Measurements from ENCODE around the gene RAPGEF1.
"Not testable (repeated sequence)": the region's sequence is repeated elsewhere in the genome, so short reads cannot be mapped to it uniquely, and the experiment has no call there.

Gene RAPGEF1

GRCh38 chr9:131728546-131728910, 11.3 kb downstream of the RAPGEF1 start:
- no peak for DNase-seq

- DNase-seq: no peak
These were observed 11.9 kb downstream of the RAPGEF1 start for GRCh38 chr9:131727795-131728545.

- no peak for DNase-seq
These were observed 12.6 kb downstream of the RAPGEF1 start for GRCh38 chr9:131727184-131727759.

GRCh38 chr9:131724683-131725082, 15.2 kb downstream of the RAPGEF1 start:
- peak; percentile 37 for DNase-seq

- no peak for DNase-seq
These were observed 16.2 kb downstream of the RAPGEF1 start for GRCh38 chr9:131723632-131724031.

GRCh38 chr9:131722255-131722654, 17.6 kb downstream of the RAPGEF1 start:
- peak; percentile 93 for DNase-seq

GRCh38 chr9:131721076-131721475, 18.8 kb downstream of the RAPGEF1 start:
- peak; percentile 60 for DNase-seq

GRCh38 chr9:131720330-131720729, 19.5 kb downstream of the RAPGEF1 start:
- DNase-seq: no peak

- no peak for DNase-seq
These were observed 20.5 kb downstream of the RAPGEF1 start for GRCh38 chr9:131719262-131719908.

GRCh38 chr9:131717719-131718460, 22.0 kb downstream of the RAPGEF1 start:
- DNase-seq: no peak

- DNase-seq: no peak
These were observed 24.0 kb downstream of the RAPGEF1 start for GRCh38 chr9:131715906-131716305.

- no peak for DNase-seq
These were observed 25.1 kb downstream of the RAPGEF1 start for GRCh38 chr9:131714821-131715220.

- no peak for DNase-seq
These were observed 25.7 kb downstream of the RAPGEF1 start for GRCh38 chr9:131714161-131714646.

GRCh38 chr9:131713016-131713415, 26.9 kb downstream of the RAPGEF1 start:
- no peak for DNase-seq

GRCh38 chr9:131712151-131712716, 27.6 kb downstream of the RAPGEF1 start:
- no peak for DNase-seq

- no peak for DNase-seq
These were observed 30.0 kb downstream of the RAPGEF1 start for GRCh38 chr9:131709771-131710431.

GRCh38 chr9:131709010-131709770, 30.7 kb downstream of the RAPGEF1 start:
- DNase-seq: not testable (repeated sequence)

- no peak for DNase-seq
These were observed 31.5 kb downstream of the RAPGEF1 start for GRCh38 chr9:131708226-131709002.

- no peak for DNase-seq
These were observed 32.1 kb downstream of the RAPGEF1 start for GRCh38 chr9:131707733-131708157.

- no peak for DNase-seq
These were observed 32.8 kb downstream of the RAPGEF1 start for GRCh38 chr9:131707050-131707449.

GRCh38 chr9:131706608-131706970, 33.3 kb downstream of the RAPGEF1 start:
- no peak for DNase-seq
